GM21825 (cell line): ENCODE measurements around the gene MECP2.
A peak's percentile ranks its signal among the peaks of the same experiment; 100 is the strongest.

ENCODE experiments used
- ATAC-seq: cut with Tn5 transposase; IDR thresholded peaks from one replicate; pipeline ENCODE4 v1.9.1; 2021; ENCODE audit warnings: mild to moderate bottlenecking, moderate library complexity; ENCODE audit not compliant: unreplicated experiment

MECP2 gene

GRCh38 chrX:154116426-154117211 is 19.1 kb upstream of the MECP2 start:
- no peak for ATAC-seq

- ATAC-seq: no peak
These were observed 18.2 kb upstream of the MECP2 start for GRCh38 chrX:154115750-154116149.

GRCh38 chrX:154115071-154115470 is 17.6 kb upstream of the MECP2 start:
- no peak for ATAC-seq

- no peak for ATAC-seq
These were observed 17.1 kb upstream of the MECP2 start for GRCh38 chrX:154114652-154115051.

- no peak for ATAC-seq
These were observed 16.2 kb upstream of the MECP2 start for GRCh38 chrX:154113729-154114128.

- no peak for ATAC-seq
These were observed 1.0 kb upstream of the MECP2 start for GRCh38 chrX:154098551-154098950.

- ATAC-seq: peak; percentile 32
These were observed 421 bp downstream of the MECP2 start for GRCh38 chrX:154097003-154097588.

- no peak for ATAC-seq
These were observed 1.1 kb downstream of the MECP2 start for GRCh38 chrX:154096140-154097002.

GRCh38 chrX:154094833-154095232 is 2.7 kb downstream of the MECP2 start:
- ATAC-seq: no peak

GRCh38 chrX:154093965-154094364 is 3.6 kb downstream of the MECP2 start:
- ATAC-seq: no peak

GRCh38 chrX:154092371-154092770 is 5.1 kb downstream of the MECP2 start:
- no peak for ATAC-seq

- no peak for ATAC-seq
These were observed 5.8 kb downstream of the MECP2 start for GRCh38 chrX:154091678-154092077.

- ATAC-seq: no peak
These were observed 6.8 kb downstream of the MECP2 start for GRCh38 chrX:154090731-154091130.

- no peak for ATAC-seq
These were observed 12.8 kb downstream of the MECP2 start for GRCh38 chrX:154084449-154085300.

- no peak for ATAC-seq
These were observed 14.4 kb downstream of the MECP2 start for GRCh38 chrX:154083126-154083517.

GRCh38 chrX:154082396-154083125 is 15.0 kb downstream of the MECP2 start:
- ATAC-seq: no peak

GRCh38 chrX:154077101-154077500 is 20.4 kb downstream of the MECP2 start:
- no peak for ATAC-seq

GRCh38 chrX:154074199-154074598 is 23.3 kb downstream of the MECP2 start:
- no peak for ATAC-seq

- ATAC-seq: no peak
These were observed 25.3 kb downstream of the MECP2 start for GRCh38 chrX:154072192-154072591.

GRCh38 chrX:154068560-154068959 is 29.0 kb downstream of the MECP2 start:
- ATAC-seq: no peak
